H9 (cell line): Measurements from ENCODE around the gene B3GALT5. TPM values are rescaled to one million over a fixed set of nuclear protein-coding genes. Genes with fewer than 3 reads are reported as not detected.
"Not testable (repeated sequence)": the region's sequence is repeated elsewhere in the genome, so short reads cannot be mapped to it uniquely, and the experiment has no call there.

Experiments
- DNase-seq: peaks from one replicate; pipeline ENCODE4 v3.0.0-alpha.2; 2017
- H2AFZ ChIP-seq: one replicate; pipeline ENCODE4 v1.6.1; 2013; ENCODE audit warnings: mild to moderate bottlenecking, low read length, control low read depth, moderate library complexity
- H2AK5ac ChIP-seq: 2 replicates; pipeline ENCODE4 v1.6.1; 2013; ENCODE audit warnings: low read length, control low read depth, mixed read lengths; ENCODE audit not compliant: insufficient read length
- H2BK120ac ChIP-seq: one replicate; pipeline ENCODE4 v1.6.1; 2013; ENCODE audit warnings: low read depth, mild to moderate bottlenecking, low read length, control low read depth, inconsistent platforms; ENCODE audit not compliant: poor library complexity, severe bottlenecking
- H2BK12ac ChIP-seq: 2 replicates; pipeline ENCODE4 v1.6.1; 2013; ENCODE audit warnings: low read length, control low read depth, mixed read lengths, low read depth; ENCODE audit not compliant: insufficient read length
- H2BK15ac ChIP-seq: 2 replicates; pipeline ENCODE4 v1.6.1; 2013; ENCODE audit warnings: low read depth, low read length, control low read depth
- H2BK20ac ChIP-seq: one replicate; pipeline ENCODE4 v1.6.1; 2013; ENCODE audit warnings: low read depth, mild to moderate bottlenecking, low read length, control low read depth, inconsistent platforms; ENCODE audit not compliant: poor library complexity, severe bottlenecking
- H2BK5ac ChIP-seq: 2 replicates; pipeline ENCODE4 v1.6.1; 2013; ENCODE audit warnings: low read length, control low read depth, mixed read lengths; ENCODE audit not compliant: insufficient read length
- H3K14ac ChIP-seq: 2 replicates; pipeline ENCODE4 v1.6.1; 2013; ENCODE audit warnings: low read length, control low read depth; ENCODE audit not compliant: insufficient read depth
- H3K18ac ChIP-seq: 2 replicates; pipeline ENCODE4 v1.6.1; 2013; ENCODE audit warnings: low read depth, mild to moderate bottlenecking, mixed read lengths, low read length, control low read depth; ENCODE audit not compliant: insufficient read length
- H3K23ac ChIP-seq: 2 replicates; pipeline ENCODE4 v1.6.1; 2013; ENCODE audit warnings: low read length, control low read depth, mixed read lengths, low read depth; ENCODE audit not compliant: insufficient read length
- H3K23me2 ChIP-seq: 2 replicates; pipeline ENCODE4 v1.6.1; 2013; ENCODE audit warnings: low read depth, mild to moderate bottlenecking, mixed read lengths, low read length, control low read depth; ENCODE audit not compliant: insufficient read length, poor library complexity, severe bottlenecking
- H3K27ac ChIP-seq: 2 replicates; pipeline ENCODE4 v1.5.1; 2013; ENCODE audit warnings: low read length, control low read depth, mixed read lengths, low read depth; ENCODE audit not compliant: insufficient read length
- H3K27me3 ChIP-seq: 2 replicates; pipeline ENCODE4 v1.6.1; 2013; ENCODE audit warnings: low read length, control low read depth, inconsistent platforms; ENCODE audit not compliant: insufficient read depth
- H3K4ac ChIP-seq: 2 replicates; pipeline ENCODE4 v1.6.1; 2013; ENCODE audit warnings: low read depth, mild to moderate bottlenecking, control low read depth, inconsistent platforms, low read length, moderate library complexity
- H3K4me1 ChIP-seq: 2 replicates; pipeline ENCODE4 v1.6.1; 2013; ENCODE audit warnings: low read length, control low read depth, inconsistent platforms; ENCODE audit not compliant: insufficient read depth
- H3K4me2 ChIP-seq: 2 replicates; pipeline ENCODE4 v1.6.1; 2013; ENCODE audit warnings: low read length, control low read depth, mixed read lengths; ENCODE audit not compliant: insufficient read length, insufficient read depth
- H3K56ac ChIP-seq: 2 replicates; pipeline ENCODE4 v1.6.1; 2013; ENCODE audit warnings: low read depth, mild to moderate bottlenecking, mixed read lengths, low read length, control low read depth; ENCODE audit not compliant: insufficient read length
- H3K79me1 ChIP-seq: 2 replicates; pipeline ENCODE4 v1.6.1; 2013; ENCODE audit warnings: low read depth, mild to moderate bottlenecking, moderate library complexity, low read length, control low read depth, inconsistent platforms; ENCODE audit not compliant: insufficient read depth, poor library complexity, severe bottlenecking
- H3K79me2 ChIP-seq: 2 replicates; pipeline ENCODE4 v1.6.1; 2013; ENCODE audit warnings: low read length, control low read depth, inconsistent platforms; ENCODE audit not compliant: insufficient read depth
- H3K9ac ChIP-seq: 2 replicates; pipeline ENCODE4 v1.6.1; 2013; ENCODE audit warnings: low read length, control low read depth, mixed read lengths; ENCODE audit not compliant: insufficient read length; ENCODE audit errors: extremely low read depth
- H3K9me3 ChIP-seq: one replicate; pipeline ENCODE4 v1.6.1; 2013; ENCODE audit warnings: low read depth, low read length, inconsistent platforms; ENCODE audit not compliant: control insufficient read depth
- H3T11ph ChIP-seq: one replicate; pipeline ENCODE4 v1.6.1; 2013; ENCODE audit warnings: mild to moderate bottlenecking, low read length, control low read depth, inconsistent platforms
- H4K20me1 ChIP-seq: one replicate; pipeline ENCODE4 v1.6.1; 2013; ENCODE audit not compliant: control insufficient read depth, insufficient read length, insufficient read depth
- H4K5ac ChIP-seq: 2 replicates; pipeline ENCODE4 v1.6.1; 2013; ENCODE audit warnings: low read depth, mild to moderate bottlenecking, mixed read lengths, low read length, control low read depth; ENCODE audit not compliant: insufficient read length
- H4K8ac ChIP-seq: replicated peaks from 2 replicates; pipeline ENCODE4 v1.6.1; 2013; ENCODE audit warnings: low read length, control low read depth, mixed read lengths, low read depth; ENCODE audit not compliant: insufficient read length
- H4K91ac ChIP-seq: 2 replicates; pipeline ENCODE4 v1.6.1; 2013; ENCODE audit warnings: low read depth, mild to moderate bottlenecking, moderate library complexity, mixed read lengths, low read length, control low read depth; ENCODE audit not compliant: insufficient read length
- H3K27ac Mint-ChIP-seq, 3 experiments: 2 replicates in 2 of 3; 3 replicates in 1 of 3; pipeline ENCODE4 v1.8.0; 2020 to 2021; ENCODE audit warnings: mixed read lengths in 3 of 3, mild to moderate bottlenecking in 1 of 3, moderate library complexity in 1 of 3
- H3K27me3 Mint-ChIP-seq: 2 replicates; pipeline ENCODE4 v1.8.0; 2021; ENCODE audit warnings: low read depth, mild to moderate bottlenecking, moderate library complexity, mixed read lengths
- H3K36me3 Mint-ChIP-seq, 3 experiments: 2 replicates in 2 of 3; 3 replicates in 1 of 3; pipeline ENCODE4 v1.8.0; 2020 to 2021; ENCODE audit warnings: low read depth in 3 of 3, mixed read lengths in 3 of 3; ENCODE audit not compliant: insufficient read depth in 1 of 3
- H3K4me1 Mint-ChIP-seq, 2 experiments: 2 replicates each; pipeline ENCODE4 v1.8.0; 2020; ENCODE audit warnings: mixed read lengths in 2 of 2
- H3K4me3 Mint-ChIP-seq, 2 experiments: 2 replicates in 1 of 2; 3 replicates in 1 of 2; pipeline ENCODE4 v1.8.0; 2020 to 2021; ENCODE audit warnings: mild to moderate bottlenecking in 2 of 2, mixed read lengths in 2 of 2, moderate library complexity in 1 of 2
- H3K9me3 Mint-ChIP-seq, 2 experiments: 2 replicates in 1 of 2; 3 replicates in 1 of 2; pipeline ENCODE4 v1.8.0; 2020; ENCODE audit warnings: mild to moderate bottlenecking in 2 of 2, mixed read lengths in 2 of 2, moderate library complexity in 1 of 2
- WGBS: extraction: QIAGEN DNeasy Blood & Tissue Kit; methylation state at CpG from one replicate; pipeline ENCODE4 v1.1.7; 2013; ENCODE audit warnings: missing lambda C conversion rate, low lambda C conversion rate, mixed read lengths; ENCODE audit not compliant: insufficient read length; ENCODE audit errors: extremely low coverage; 5-methylcytosine and 5-hydroxymethylcytosine counted together
- total RNA-seq: library from RNA; stranded (reverse); gene quantifications from 2 replicates; pipeline ENCODE4 v1.2.1, GENCODE V29; 2021
- TF ChIP-seq, protein P1 (sequence below): fragments of 200-600 bp; sonication (generic); conservative IDR thresholded peaks from 3 replicates; pipeline ENCODE4 v1.8.0; 2021; ENCODE audit warnings: antibody characterized with exemption, mild to moderate bottlenecking

B3GALT5 gene
- total RNA-seq, 1 experiment from 2014 or later, result 24.7 TPM

- Histone ChIP-seq H4K20me1 (no peaks in the 10 kb centered on the region), H2BK20ac (no peak overlapping the region), H3K4me1 (no peaks in the 10 kb centered on the region), H3K23me2 (no peaks in the 10 kb centered on the region), H3K14ac (no peak overlapping the region), H2BK5ac (no peak overlapping the region), H2AK5ac (no peak overlapping the region), H3K23ac (no peak overlapping the region), H3K56ac (no peak overlapping the region), H3K27me3 (no peaks in the 10 kb centered on the region), H2AFZ (no peak overlapping the region), H2BK120ac (no peak overlapping the region), H3K27ac (no peak overlapping the region), H3K9ac (no peak overlapping the region), H3K9me3 (no peaks in the 10 kb centered on the region), H4K8ac (no peak overlapping the region), H2BK15ac (no peak overlapping the region), H4K91ac (no peak overlapping the region), H3K4ac (no peak overlapping the region), H2BK12ac (no peak overlapping the region), H3K79me1 (no peaks in the 10 kb centered on the region), H3K18ac (no peak overlapping the region), H3K79me2 (no peaks in the 10 kb centered on the region), H4K5ac (no peak overlapping the region), H3K4me2 (no peak overlapping the region), H3T11ph (no peak overlapping the region)
- Mint-ChIP-seq H3K4me3 (no peak overlapping the region), H3K4me1 (peaks cover 9 to 18% of the 10 kb centered on the region in 2 experiments), H3K27ac (no peak overlapping the region), H3K9me3 (peaks cover 6 to 12% of the 10 kb centered on the region in 2 experiments; a peak in 4 of 5 replicates), H3K36me3 (peaks cover 2 to 15% (median 6%) of the 10 kb centered on the region in 3 experiments), H3K27me3 (no peaks in the 10 kb centered on the region)
- TF ChIP-seq, protein P1, sequence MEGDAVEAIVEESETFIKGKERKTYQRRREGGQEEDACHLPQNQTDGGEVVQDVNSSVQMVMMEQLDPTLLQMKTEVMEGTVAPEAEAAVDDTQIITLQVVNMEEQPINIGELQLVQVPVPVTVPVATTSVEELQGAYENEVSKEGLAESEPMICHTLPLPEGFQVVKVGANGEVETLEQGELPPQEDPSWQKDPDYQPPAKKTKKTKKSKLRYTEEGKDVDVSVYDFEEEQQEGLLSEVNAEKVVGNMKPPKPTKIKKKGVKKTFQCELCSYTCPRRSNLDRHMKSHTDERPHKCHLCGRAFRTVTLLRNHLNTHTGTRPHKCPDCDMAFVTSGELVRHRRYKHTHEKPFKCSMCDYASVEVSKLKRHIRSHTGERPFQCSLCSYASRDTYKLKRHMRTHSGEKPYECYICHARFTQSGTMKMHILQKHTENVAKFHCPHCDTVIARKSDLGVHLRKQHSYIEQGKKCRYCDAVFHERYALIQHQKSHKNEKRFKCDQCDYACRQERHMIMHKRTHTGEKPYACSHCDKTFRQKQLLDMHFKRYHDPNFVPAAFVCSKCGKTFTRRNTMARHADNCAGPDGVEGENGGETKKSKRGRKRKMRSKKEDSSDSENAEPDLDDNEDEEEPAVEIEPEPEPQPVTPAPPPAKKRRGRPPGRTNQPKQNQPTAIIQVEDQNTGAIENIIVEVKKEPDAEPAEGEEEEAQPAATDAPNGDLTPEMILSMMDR, result no peak
- no peak for DNase-seq
- no CpG with 5 or more reads among the region's 4 CpGs for WGBS
These were observed 30.0 kb upstream of the B3GALT5 start for GRCh38 chr21:39582749-39583148.

DNA sequence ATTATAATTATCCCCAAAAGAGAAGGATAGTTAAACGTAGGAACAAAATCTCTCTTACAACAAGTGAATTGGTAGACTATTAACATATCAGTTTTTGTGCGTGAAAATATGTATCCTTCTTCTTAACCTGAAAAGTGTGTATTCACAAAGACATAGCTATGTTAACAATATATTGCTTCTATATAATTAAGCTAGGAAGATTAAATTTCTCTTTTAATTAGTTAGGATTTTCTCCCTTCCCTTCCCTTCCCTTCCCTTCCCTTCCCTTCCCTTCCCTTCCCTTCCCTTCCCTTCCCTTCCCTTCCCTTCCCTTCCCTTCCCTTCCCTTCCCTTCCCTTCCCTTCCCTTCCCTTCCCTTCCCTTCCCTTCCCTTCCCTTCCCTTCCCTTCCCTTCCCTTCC, 29.2 kb upstream of the B3GALT5 start:
- not testable (repeated sequence) for H3K18ac ChIP-seq, H4K5ac ChIP-seq, H4K8ac ChIP-seq, H2BK20ac ChIP-seq, H3K4me2 ChIP-seq, H3K27me3 Mint-ChIP-seq, H3K79me1 ChIP-seq, H3K9me3 ChIP-seq, H2AFZ ChIP-seq, H3K9ac ChIP-seq, H3K4ac ChIP-seq, DNase-seq, H2AK5ac ChIP-seq, H3K27me3 ChIP-seq, H3K27ac Mint-ChIP-seq, H3K14ac ChIP-seq, H3K27ac ChIP-seq, H2BK120ac ChIP-seq, H2BK5ac ChIP-seq, H4K20me1 ChIP-seq, H4K91ac ChIP-seq, H3K4me3 Mint-ChIP-seq, H3K23ac ChIP-seq, H3K23me2 ChIP-seq, H3K56ac ChIP-seq, H2BK15ac ChIP-seq, H2BK12ac ChIP-seq, H3T11ph ChIP-seq, H3K79me2 ChIP-seq, H3K4me1 ChIP-seq
- Mint-ChIP-seq H3K9me3 (peaks cover 12 to 16% of the 10 kb centered on the region in 2 experiments), H3K36me3 (peaks cover 6 to 15% (median 7%) of the 10 kb centered on the region in 3 experiments), H3K4me1 (peaks cover 6 to 16% of the 10 kb centered on the region in 2 experiments)
- no CpG with 5 or more reads among the region's 2 CpGs for WGBS
